ENCODE data around the gene ERICH3.
"Not testable (repeated sequence)": the region's sequence is repeated elsewhere in the genome, so short reads cannot be mapped to it uniquely, and the experiment has no call there.

ERICH3 gene

DNA sequence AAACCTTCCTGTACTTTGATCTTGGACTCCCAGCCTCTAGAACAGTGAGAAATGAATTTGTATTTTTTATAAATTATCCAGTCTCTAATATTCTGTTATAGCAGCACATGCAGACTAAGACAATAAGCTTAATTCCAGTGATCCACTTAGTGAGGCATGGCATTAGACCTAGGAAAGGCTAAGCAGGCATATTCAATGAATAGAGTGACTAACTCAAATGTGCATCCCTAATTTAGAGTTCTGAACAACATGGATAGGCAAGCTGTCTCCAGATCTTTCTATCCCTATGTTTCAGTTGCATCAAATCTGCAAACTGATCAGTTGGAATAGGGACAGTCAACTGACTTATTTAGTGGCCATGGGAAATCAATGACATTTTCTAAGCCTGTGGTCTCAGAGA, 4.3 kb upstream of the ERICH3 start:
- DNase-seq (ENCODE audit: low read depth), result no peak

DNA sequence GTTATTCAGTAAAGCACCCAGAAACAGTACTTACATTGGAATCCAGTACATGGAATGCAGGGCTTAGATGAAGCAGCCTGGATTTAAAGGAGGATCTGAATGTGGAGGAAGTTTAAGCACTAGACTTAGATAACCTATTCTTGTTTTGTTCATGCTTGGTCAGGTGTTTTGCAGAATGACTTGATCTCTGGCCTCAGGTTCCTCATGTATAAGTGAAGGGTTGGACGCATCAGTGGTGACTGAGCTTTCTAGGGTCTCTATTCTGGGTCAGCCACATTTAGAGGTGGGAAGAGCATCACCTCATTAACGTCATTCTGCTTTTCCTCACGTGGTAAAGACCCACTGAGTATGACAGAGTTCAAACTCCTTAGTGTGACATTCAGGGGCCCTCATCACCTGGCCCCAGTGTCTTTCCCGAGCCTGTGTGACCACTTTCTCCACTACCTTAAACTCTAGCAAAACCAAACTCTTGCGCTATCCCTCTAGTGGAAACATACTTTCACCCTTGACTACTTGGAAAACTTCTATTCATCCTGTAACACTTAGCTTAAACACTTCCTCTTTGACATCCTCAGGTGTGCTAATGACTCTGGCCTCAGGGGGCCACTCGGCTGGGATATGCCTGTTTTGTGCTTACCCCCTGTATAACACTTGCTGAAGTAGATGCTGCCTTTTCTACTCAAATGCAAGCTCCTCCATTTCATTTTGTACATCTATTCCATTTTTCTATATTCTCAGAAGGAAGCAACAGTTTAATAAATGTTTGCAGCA, 871 bp upstream of the ERICH3 start:
- no peak for DNase-seq (ENCODE audit: low read depth)

DNA sequence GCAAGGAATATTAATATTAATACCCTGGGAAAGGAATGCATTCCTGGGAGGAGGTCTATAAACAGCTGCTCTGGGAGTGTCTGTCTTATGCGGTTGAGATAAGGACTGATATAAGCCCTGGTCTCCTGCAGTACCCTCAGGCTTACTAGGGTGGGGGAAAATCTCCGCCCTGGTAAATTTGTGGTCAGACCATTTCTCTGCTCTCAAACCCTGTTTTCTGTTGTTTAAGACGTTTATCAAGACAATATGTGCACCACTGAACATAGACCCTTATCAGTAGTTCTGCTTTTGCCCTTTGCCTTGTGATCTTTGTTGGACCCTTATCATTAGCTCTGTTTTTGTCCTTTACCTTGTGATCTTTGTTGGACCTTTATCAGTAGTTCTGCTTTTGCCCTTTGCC, 2.7 kb downstream of the ERICH3 start:
- DNase-seq (ENCODE audit: low read depth), result not testable (repeated sequence)

DNA sequence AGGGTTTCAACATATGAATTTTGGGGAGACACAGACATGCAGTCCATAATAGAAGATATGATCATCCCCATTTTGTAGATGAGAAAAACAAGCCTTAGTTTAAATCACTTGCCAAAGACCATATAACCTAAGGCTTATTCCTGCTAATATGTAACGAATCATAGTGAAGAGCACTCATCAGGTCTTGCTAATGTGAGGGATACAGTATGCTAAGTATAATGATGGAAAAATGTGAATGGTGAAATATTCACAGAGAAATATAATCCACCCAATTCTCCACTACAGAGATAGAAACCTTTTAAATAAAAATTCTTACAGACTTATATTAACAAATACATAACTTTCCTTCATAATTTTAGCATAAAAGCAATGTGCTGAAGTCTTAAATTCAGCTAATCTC, 18.9 kb downstream of the ERICH3 start:
- DNase-seq (ENCODE audit: low read depth), result no peak

DNA sequence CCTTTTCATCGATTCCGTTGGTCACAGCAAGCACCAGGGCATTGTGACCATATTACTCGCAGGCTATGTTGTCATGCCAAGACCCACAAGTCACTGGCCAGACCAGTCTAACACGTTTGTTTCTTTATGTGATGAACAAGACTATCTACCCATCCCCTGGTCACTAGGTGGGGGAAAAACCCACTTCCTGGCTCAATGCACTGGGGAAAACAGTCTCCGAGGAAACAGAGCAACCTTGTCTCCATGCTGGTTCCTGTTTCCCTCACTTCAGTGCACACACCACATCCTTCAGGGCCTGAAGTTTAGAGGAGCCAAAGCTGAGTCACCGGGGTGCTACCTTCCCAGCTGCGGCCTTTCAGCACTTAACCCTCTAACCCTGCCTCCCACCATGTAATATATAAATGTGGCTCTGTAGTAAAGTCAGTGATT, 20.9 kb downstream of the ERICH3 start:
- DNase-seq (ENCODE audit: low read depth), result no peak

DNA sequence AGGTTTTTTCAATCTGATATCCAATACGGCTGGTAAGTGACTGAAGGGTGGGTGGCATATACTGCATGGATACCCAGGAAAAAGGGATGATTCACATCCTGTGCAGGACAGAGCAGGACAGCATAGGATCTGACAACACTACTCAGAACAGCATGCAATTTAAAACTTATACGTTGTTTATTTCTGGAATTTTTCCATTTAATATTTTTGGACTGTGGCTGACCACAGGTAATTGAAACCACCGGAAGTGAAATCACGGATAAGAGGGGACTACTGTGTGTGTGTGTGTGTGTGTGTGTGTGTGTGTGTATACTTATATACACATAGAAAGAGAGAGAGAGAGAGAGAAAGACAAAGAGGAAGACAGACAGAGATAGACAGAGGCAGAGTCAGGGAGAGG, 23.0 kb downstream of the ERICH3 start:
- no peak for DNase-seq (ENCODE audit: low read depth)

DNA sequence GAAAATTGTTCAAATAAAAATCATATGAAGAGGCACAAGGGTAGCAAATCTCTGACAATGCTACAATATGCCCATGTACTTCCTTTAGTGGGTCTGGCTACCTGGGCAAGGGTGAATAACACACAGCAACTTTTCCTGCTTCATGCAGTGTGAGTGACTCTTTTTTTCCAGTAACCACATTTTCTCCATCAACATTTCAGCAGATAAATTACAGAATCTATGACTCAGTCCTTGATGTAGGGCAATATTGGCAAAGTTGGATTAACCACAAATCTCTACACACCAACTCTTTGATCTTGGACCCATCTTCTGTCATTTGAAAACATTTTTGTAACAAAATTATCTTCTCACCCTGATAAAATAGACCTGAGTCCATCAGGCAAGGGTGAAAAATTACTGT, 31.7 kb downstream of the ERICH3 start:
- DNase-seq (ENCODE audit: low read depth), result no peak

DNA sequence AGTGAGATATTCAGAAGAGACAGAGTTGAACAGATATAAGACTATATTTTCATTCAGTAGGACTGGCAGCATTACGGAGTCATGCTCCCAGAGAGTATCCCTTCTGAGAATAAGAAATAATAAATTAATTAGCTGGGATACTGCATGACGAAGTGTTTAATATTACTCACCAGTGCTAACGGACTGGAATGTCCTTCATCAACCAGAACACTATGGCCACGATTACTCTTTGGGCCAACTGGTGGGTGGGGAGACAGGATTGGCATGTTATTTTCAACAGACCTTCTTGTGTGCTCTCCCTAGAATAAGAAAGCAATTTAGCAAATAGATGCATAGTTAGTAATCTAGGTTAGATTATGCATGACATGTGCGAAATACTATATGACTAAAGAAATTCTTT, 32.4 kb downstream of the ERICH3 start:
- no peak for DNase-seq (ENCODE audit: low read depth)

DNA sequence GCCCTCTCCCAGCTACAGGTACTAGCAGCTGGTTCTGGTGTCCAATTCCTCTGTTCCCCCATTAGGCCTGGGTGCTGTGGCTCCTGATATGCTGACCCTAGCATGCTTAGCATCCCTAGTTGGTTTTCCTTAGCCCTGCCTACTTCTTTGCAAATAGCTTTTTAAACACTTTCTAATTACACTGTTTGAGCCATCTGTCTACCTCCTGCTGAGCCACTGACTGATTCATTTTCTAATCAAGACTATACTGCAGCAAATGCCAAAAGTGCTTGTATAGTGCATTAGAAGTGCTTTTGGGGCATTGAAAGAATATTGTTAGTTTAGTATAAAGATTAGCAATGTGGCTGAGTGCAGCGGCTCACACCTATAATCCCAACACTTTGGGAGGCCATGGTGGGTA, 36.3 kb downstream of the ERICH3 start:
- DNase-seq (ENCODE audit: low read depth), result no peak

DNA sequence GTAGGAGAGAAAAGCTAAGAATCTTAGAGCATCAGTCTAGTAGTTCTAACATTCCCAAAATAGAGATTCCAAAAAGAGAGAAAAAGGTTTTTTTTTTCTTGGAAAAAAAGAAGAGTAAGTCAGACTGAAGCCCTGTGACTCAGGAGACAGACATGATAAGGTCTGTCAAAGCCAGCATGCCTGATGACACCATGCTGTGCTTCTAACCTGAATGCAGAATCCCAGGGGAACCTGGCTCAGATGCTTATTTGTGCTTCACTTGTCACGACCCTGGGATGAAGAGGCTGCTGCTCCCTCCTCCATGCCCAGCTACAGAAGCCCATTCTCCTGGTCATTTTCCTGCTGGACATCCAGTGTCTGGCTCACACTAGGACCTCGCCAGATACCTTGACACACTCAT, 44.3 kb downstream of the ERICH3 start:
- no peak for DNase-seq (ENCODE audit: low read depth)

DNA sequence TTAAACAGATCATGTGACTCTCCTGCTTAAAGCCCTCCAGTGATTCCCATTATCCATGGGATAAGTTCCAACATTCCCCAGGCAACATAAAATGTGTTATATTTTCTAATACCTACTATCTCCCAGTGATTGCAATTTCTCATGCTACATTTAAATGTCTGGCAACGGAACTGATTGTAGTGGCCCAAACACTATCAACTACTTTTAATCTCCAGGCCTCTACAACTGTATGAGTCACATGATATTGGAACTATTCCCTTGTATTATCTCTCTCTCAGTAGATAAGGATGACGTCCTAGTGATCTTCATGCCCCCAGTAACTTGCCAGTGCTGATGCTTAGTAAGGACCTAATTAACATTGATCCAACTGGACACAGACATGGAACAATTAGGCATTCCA, 49.9 kb downstream of the ERICH3 start:
- DNase-seq (ENCODE audit: low read depth), result no peak

DNA sequence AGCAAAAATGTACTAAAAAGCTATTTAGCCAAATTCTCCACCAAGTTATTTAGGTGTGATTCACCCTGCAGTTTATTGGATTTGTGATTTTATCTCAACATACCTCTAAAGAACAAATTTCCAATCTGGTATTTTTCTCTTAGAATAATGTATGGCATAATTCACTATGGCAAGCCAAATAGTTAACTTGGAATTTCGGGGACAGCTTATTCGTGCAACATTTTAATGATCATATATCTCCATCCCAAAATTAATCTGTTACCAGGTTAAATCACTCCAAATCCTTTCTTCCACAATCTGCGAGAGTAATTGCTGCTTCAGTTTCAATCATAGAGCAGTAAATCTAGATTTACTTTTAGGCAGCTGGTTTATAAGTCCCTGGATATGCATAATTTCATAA, 53.4 kb downstream of the ERICH3 start:
- DNase-seq (ENCODE audit: low read depth), result no peak

DNA sequence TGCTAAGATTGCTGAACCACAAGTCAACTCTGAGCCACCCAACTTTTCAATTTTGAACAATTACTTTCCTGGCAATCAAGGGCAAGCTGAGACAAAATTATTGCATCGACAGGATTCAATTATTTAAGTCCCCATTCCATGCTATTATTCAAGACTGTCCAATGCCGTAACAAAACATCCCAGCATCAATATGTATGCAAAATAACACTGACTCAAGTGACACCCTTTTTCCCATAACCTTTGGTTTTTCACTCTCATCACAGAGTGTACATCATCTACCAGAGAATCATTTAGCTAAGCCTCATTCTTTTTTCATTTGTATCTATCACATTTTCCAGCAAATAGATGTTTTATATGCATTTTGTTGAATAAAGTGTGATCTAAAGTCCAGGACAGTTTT, 54.6 kb downstream of the ERICH3 start:
- no peak for DNase-seq (ENCODE audit: low read depth)

DNA sequence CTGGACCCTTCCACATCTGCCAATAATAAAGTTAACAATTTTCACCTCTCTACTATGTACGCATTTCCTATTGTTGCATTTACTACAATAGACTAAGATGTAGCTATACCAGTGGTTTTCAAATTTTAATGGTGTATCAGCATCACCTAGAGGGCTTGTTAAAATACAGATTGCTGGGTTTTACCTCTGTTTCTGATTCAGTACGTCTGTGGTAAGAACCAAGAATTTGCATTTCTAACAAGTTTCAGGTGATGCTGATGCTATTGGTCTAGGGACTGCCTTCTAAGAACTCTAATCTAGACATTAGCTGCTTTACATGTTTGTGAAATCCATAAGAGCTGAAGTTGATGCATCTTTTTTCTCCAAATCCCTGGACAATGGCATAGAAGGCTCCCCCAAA, 59.7 kb downstream of the ERICH3 start:
- DNase-seq (ENCODE audit: low read depth), result no peak

DNA sequence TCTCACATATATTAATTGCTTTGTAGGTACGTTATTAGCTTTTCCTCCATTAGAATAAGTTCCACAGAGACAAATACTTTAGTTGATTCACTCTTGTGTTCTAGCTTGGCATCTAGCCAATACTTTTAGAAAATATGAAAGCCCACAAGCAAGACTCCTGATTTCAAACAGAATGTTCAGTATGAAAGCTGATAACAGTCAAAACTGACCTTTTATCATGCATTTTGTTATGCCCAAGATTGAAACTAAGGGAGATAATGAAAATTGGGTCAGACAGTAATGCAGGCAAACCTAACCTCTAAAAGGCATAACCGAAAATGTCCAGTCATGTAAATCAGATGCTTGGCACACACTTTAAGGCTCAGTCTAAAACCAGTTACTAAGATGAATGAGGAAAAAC, 61.7 kb downstream of the ERICH3 start:
- no peak for DNase-seq (ENCODE audit: low read depth)

DNA sequence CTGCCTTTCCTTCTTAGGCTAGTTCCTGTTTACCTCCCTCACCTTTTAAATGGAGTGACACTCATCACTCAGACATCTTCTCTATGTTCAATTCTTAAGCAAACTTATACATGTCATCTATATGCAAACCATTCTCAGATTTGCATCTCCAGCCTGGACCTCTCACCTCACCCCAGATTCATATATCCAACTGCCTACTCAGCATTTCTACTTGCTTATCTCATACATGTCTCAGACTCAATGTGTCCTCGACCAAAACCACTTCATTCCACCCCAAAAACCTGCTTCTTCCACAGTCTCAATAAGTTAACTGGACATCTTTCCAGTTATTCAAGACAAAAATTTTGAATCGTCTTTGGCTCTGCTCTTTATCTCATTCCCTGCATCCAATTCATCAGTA, 62.6 kb downstream of the ERICH3 start:
- DNase-seq (ENCODE audit: low read depth), result no peak

DNA sequence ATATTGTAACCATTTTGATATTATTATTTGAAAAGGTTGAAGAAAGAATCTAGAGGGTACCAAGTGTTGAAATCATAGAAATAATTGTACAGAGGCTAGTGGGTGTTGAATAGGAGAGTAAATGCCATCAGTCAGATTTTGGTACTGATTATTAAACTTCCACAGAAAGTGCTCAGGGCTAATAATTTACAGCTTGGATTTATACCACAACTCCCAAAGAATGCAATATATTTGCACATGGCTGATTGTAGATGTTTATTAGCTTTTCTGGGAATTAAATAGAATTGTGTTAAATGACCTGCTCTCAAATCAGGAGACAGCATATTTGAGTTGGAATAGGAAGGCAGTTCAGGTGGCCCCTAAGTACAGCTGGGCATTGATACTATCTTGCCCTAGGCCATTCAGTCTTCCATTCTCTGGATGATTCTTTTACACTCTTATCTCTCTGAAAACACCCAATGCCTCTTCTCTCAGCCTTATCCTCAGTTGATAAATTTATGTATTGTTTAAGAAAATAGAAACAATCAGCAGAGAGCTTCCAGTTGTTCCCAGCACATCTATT, 63.7 kb downstream of the ERICH3 start:
- DNase-seq (ENCODE audit: low read depth), result no peak

DNA sequence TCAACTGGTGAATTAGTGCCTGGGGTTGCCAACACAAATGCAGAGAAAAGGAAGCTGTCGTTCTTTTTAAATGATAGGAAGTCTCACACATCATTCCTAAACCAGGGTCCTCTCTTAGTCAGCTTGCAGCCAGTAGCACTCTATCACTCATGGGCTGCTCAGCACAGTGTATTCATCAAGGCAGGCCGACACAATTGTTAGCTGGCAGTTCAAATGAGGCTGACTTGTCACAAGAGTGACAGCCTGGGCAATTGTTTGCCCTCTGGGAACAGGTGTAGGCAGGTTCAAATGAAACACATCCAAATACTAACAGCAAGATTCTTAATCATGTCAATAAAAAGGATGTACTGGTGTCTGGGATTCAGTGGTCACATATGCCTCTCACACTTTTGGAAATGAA, 76.9 kb downstream of the ERICH3 start:
- DNase-seq (ENCODE audit: low read depth), result no peak

DNA sequence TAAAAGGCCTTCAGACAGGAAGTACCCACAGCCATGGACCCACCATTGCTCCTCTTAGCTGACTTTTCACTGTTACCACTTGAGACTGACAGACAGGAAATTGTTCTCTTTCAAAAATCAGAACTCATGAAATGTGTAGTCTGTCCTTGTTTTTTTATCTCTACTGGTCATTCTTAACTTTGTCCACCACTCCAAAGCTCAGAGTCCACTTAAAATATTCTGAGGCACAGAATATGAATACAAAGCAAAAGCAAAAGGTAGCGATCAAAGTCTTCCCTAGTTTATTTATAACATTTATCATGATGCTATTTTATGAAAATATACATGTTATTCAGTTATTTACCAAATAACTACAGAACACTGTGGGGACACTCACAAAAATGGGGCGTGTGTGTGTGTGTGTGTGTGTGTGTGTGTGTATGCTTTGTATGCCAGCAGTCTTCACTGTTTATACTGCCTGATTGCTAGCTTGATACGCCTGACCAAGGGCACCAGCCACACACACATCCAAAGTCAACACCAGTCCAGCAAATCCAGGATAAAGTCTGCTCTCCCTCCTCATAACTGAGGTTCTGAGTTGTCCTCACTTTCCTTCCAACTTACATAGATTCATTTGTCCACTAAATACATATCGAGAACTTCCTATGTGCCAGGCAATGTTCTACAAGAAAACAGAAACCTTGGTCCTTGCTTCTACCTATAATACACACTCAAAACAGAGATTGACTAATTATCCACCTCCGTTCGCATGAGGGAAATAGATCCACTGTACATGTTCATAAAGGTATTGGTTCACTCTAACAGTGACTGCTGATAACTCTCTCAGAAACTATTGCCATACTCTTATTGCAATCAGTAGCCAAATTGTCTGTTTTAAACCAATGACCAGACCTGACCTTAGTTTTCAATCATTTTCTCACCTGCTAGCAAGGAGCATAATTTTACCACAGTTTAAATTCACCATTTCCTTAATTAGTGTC, 79.4 kb downstream of the ERICH3 start:
- DNase-seq (ENCODE audit: low read depth), result no peak

DNA sequence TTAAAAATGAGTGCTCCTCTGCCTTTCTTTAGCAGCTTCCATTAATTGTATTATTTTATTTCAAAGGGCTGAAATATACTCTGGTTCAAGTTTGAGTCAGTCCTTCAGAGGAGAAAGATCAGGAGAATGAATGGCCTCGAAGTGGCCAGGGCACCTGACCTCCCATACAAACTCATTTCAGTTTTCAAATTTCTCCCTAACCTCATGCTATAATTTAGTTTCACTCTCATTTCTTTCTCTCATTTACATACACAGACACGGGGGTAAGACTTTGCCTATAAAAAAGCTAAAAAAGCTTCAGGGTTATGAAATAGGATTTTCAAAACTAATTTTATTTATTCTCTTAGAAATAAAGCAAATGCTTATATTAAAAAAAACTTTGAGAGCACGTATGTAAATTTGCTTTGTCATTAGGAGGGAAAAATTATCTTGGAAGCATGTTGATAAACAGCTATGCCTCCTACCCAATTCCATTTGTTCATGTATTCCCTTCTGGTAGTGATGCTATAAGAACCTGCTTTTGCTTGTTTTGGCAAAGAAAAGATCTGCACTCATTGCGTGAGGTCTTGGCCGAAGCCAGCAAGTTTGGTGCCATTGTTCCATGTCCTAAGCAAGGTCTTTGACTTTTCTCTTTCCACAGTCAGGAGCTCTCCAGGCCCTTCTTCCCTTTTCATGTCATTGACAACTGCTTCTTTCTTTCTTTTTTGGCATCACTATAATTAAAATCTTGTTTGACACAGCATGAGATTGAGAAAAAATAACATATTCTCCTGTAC, 80.8 kb downstream of the ERICH3 start:
- no peak for DNase-seq (ENCODE audit: low read depth)

DNA sequence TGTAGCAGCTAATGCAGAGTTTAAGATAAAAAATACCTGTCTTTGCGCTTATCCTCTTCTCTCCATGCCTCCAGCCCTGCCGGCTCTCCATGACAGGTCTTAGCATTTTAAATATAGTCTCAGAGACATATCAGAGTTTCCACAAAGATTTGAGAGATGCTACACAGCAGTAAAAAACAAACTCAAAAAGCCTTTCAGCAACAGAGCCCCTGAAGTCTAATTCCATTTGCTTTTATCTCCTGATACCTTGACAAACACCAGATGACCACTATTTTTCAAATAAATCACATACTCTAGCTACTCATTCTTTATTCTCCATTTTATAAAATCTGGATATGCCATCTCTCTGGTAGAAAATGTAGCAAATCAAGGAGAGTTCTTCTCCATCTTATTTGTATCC, 81.6 kb downstream of the ERICH3 start:
- DNase-seq (ENCODE audit: low read depth), result no peak

DNA sequence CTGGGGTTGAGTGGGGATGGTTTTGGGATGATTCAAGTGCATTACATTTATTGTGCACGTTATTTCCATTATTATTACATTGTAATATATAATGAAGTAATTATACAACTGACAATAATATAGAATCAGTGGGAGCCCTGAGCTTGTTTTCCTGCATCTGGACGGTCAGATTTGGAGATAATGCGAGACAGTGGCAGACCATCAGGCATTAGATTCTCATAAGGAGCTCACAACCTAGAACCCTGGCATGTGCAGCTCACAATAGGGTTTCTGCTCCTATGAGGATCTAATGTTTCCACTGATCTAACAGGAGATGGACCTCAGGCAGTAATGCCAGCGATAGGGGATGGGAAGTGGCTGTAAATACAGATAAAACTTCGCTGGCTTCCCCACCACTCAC, 83.3 kb downstream of the ERICH3 start:
- DNase-seq (ENCODE audit: low read depth), result no peak
